Endothelial cell of umbilical vein (primary cell): ENCODE data around the gene PTPRU. TPM values are rescaled to one million over a fixed set of nuclear protein-coding genes. Genes with fewer than 3 reads are reported as not detected.

ENCODE experiments used
- BruUV-seq: library from RNA; stranded (reverse); fragments of 400-500 nt; replicated peaks from 2 replicates; lab custom pipeline; 2021; lab: Mats Ljungman, UMichigan
- CTCF ChIA-PET: fragments of 300-600, 350-600 bp; sonication (Branson Sonifier 250); formaldehyde crosslinking; loops from one replicate; lab custom pipeline; 2021; ENCODE audit warnings: antibody characterized with exemption, inconsistent platforms; lab: Charles Lee
- POLR2A ChIA-PET: fragments of 300-600, 350-600 bp; sonication (Branson Sonifier 250); formaldehyde crosslinking; loops from one replicate; lab custom pipeline; 2021; ENCODE audit warnings: antibody characterized with exemption, inconsistent platforms; lab: Charles Lee
- DNase-seq: peaks from one replicate; pipeline ENCODE4 v3.0.0-alpha.2; 2011; ENCODE audit warnings: low read depth, low spot score
- FAIRE-seq: peaks from 2 replicates; lab custom pipeline; 2011; peaks lifted over from hg19 to GRCh38; lab: Jason Lieb, UNC
- H2AFZ ChIP-seq: 2 replicates; pipeline ENCODE4 v1.6.0; 2012; ENCODE audit warnings: low read depth, low read length, control low read depth, inconsistent platforms
- H3K27ac ChIP-seq: 2 replicates; pipeline ENCODE4 v1.5.1; 2011; ENCODE audit warnings: low read depth, mild to moderate bottlenecking, control low read depth, low read length, moderate library complexity; ENCODE audit not compliant: insufficient read depth
- H3K27me3 ChIP-seq, 2 experiments: 2 replicates each; pipeline versions ENCODE4 v1.6.0 to v1.6.1; 2011; ENCODE audit warnings: low read length in 2 of 2, mixed read lengths in 1 of 2; ENCODE audit not compliant: control insufficient read depth in 2 of 2, insufficient read depth in 2 of 2
- H3K36me3 ChIP-seq, 2 experiments: 2 replicates in 1 of 2; 3 replicates in 1 of 2; pipeline ENCODE4 v1.5.1; 2011; ENCODE audit warnings: low read length in 2 of 2, mild to moderate bottlenecking in 1 of 2, moderate library complexity in 1 of 2; ENCODE audit not compliant: control insufficient read depth in 2 of 2, insufficient read depth in 2 of 2; ENCODE audit errors: extremely low read depth in 1 of 2
- H3K4me1 ChIP-seq: 3 replicates; pipeline ENCODE4 v1.5.1; 2011; ENCODE audit warnings: mild to moderate bottlenecking, low read length; ENCODE audit not compliant: control insufficient read depth, insufficient read depth; ENCODE audit errors: extremely low read depth
- H3K4me2 ChIP-seq: 2 replicates; pipeline ENCODE4 v1.6.1; 2011; ENCODE audit warnings: low read length, control low read depth, mixed read lengths; ENCODE audit not compliant: insufficient read depth
- H3K4me3 ChIP-seq, 3 experiments: fragments of 200-600 bp in 1 of 3; sonication (generic), shearing (Covaris generic) in 1 of 3; replicated peaks in 1 of 3; 2 replicates each; pipeline ENCODE4 v1.5.1; 2011 to 2016; ENCODE audit warnings: control low read depth in 3 of 3, low read length in 3 of 3, mild to moderate bottlenecking in 2 of 3, inconsistent platforms in 1 of 3, low read depth in 1 of 3, moderate library complexity in 1 of 3; ENCODE audit not compliant: insufficient read depth in 1 of 3
- H3K79me2 ChIP-seq: 2 replicates; pipeline ENCODE4 v1.6.0; 2012; ENCODE audit warnings: low read length, inconsistent platforms; ENCODE audit not compliant: control insufficient read depth, insufficient read depth
- H3K9ac ChIP-seq: replicated peaks from 2 replicates; pipeline ENCODE3; 2011; ENCODE audit warnings: low read length, control low read depth; ENCODE audit not compliant: insufficient read depth; ENCODE audit errors: extremely low read depth
- H3K9me1 ChIP-seq: replicated peaks from 3 replicates; pipeline ENCODE4 v1.6.0; 2011; ENCODE audit warnings: mild to moderate bottlenecking, low read length; ENCODE audit not compliant: control insufficient read depth, insufficient read depth; ENCODE audit errors: extremely low read depth
- H3K9me3 ChIP-seq: replicated peaks from 2 replicates; pipeline ENCODE4 v1.5.1; 2012; ENCODE audit warnings: low read length, inconsistent platforms; ENCODE audit not compliant: control insufficient read depth, insufficient read depth
- H4K20me1 ChIP-seq: replicated peaks from 2 replicates; pipeline ENCODE3; 2011; ENCODE audit warnings: mild to moderate bottlenecking, low read length; ENCODE audit not compliant: control insufficient read depth, insufficient read depth; ENCODE audit errors: extremely low read depth
- CTCF ChIP-seq, 2 donors: IDR thresholded peaks; 1 replicate in 1 of 2; 2 replicates in 1 of 2; pipeline ENCODE4 v1.5.1; 2011; ENCODE audit warnings: low read length in 2 of 2, mild to moderate bottlenecking in 2 of 2, moderate library complexity in 2 of 2, control low read depth in 1 of 2, inconsistent platforms in 1 of 2, low read depth in 1 of 2; ENCODE audit not compliant: insufficient read depth in 1 of 2; ENCODE audit errors: extremely low read depth in 1 of 2
- EZH2 ChIP-seq: IDR thresholded peaks from 2 replicates; pipeline ENCODE4 v1.6.1; 2012; ENCODE audit warnings: borderline replicate concordance, low read depth, mild to moderate bottlenecking, moderate library complexity, low read length, inconsistent platforms; ENCODE audit not compliant: severe bottlenecking
- FOS ChIP-seq: IDR thresholded peaks from 2 replicates; pipeline ENCODE4 v1.6.1; 2011; ENCODE audit warnings: mild to moderate bottlenecking, low read length, moderate library complexity, borderline replicate concordance; ENCODE audit not compliant: insufficient read depth
- GATA2 ChIP-seq: IDR thresholded peaks from 2 replicates; pipeline ENCODE4 v1.7.0; 2011; ENCODE audit warnings: low read depth, mild to moderate bottlenecking, moderate library complexity, mixed read lengths, low read length; ENCODE audit not compliant: insufficient read length, insufficient read depth
- JUN ChIP-seq: IDR thresholded peaks from 2 replicates; pipeline ENCODE4 v1.6.1; 2011; ENCODE audit warnings: borderline replicate concordance, low read depth; ENCODE audit not compliant: insufficient read length, insufficient read depth
- MAX ChIP-seq: IDR thresholded peaks from 2 replicates; pipeline ENCODE4 v1.6.1; 2011; ENCODE audit not compliant: insufficient read depth, insufficient read length
- MYC ChIP-seq: IDR thresholded peaks from one replicate; pipeline ENCODE4 v1.6.1; 2011; ENCODE audit warnings: mild to moderate bottlenecking, low read depth, low read length
- POLR2A ChIP-seq: IDR thresholded peaks from 2 replicates; pipeline ENCODE4 v1.6.1; 2012; ENCODE audit warnings: low read depth, mild to moderate bottlenecking, control low read depth, low read length
- POLR2AphosphoS5 ChIP-seq: IDR thresholded peaks from 2 replicates; pipeline ENCODE4 v1.6.1; 2012; ENCODE audit warnings: low read depth, mild to moderate bottlenecking, control low read depth, low read length, moderate library complexity; ENCODE audit not compliant: insufficient read depth
- dilution Hi-C: fragments of 300-500 bp; cut with MboI; formaldehyde crosslinking; loops from one replicate; pipeline ENCODE4 v1.15.0; 2019; ENCODE audit warnings: low sequenced_read_pairs; ENCODE audit not compliant: extremely low pct_ligation_motif_present
- intact Hi-C: fragments of 100-400 bp; cut with micrococcal nuclease; formaldehyde crosslinking; loops from one replicate; pipeline ENCODE4 v1.10.0; 2022
- polyA plus RNA-seq, 4 experiments: library from polyadenylated mRNA; depleted of rRNA in 3 of 4; stranded (reverse) in 3 of 4; unstranded in 1 of 4; fragments of >200 nt; gene quantifications; 2 replicates each; pipeline versions ENCODE4 v1.2.1 to v1.2.3, GENCODE V29; 2011 to 2012; ENCODE audit warnings: missing spikeins in 1 of 4
- total RNA-seq: library from RNA; stranded (reverse); gene quantifications from 2 replicates; pipeline ENCODE4 v1.2.3, GENCODE V29; 2021

Gene PTPRU
- total and polyA plus RNA-seq, 2 donors (not counting 3 experiments of a cell fraction or from before 2014, with no cell fraction given), result 0.58 to 2.6 TPM

GRCh38 chr1:29210278-29211085 is 25.8 kb upstream of the PTPRU start:
- Histone ChIP-seq H3K4me1 (peaks cover 6% of the 10 kb centered on the region), H3K9ac (no peak overlapping the region), H3K36me3 (peaks cover 0 to 5% of the 10 kb centered on the region in 2 experiments), H3K79me2 (no peaks in the 10 kb centered on the region), H3K4me2 (no peak overlapping the region), H3K9me1 (no peaks in the 10 kb centered on the region), H3K9me3 (no peaks in the 10 kb centered on the region), H2AFZ (no peak overlapping the region), H3K27me3 (no peaks in the 10 kb centered on the region), H3K4me3 (no peak overlapping the region), H3K27ac (no peak overlapping the region), H4K20me1 (no peaks in the 10 kb centered on the region)
- CTCF ChIA-PET, result interaction anchor here (1.0 kb wide), 1 partner anchor 8 kb away, joined by 5 read pairs; no protein-coding TSS in a partner anchor
- peak; percentile 93 for FAIRE-seq
- intact Hi-C loops (no loop called here), dilution Hi-C loops (no loop called here)
- peak; percentile 55 for DNase-seq
- no TSS peak for BruUV-seq
- TF ChIP-seq MAX (no peak), POLR2A (no peak), FOS (no peak), CTCF (IDR thresholded peaks at IDR 0.05; ENCODE audit: extremely low read depth in 1 of 2, insufficient read depth in 1 of 2, low read depth in 1 of 2, low read length in 2 of 2) (no peak), MYC (no peak), POLR2AphosphoS5 (no peak), JUN (no peak), EZH2 (no peak), GATA2 (no peak)
- POLR2A ChIA-PET, result interaction anchor here (0.6 kb wide), 1 partner anchor 77 kb away, joined by 5 read pairs; no protein-coding TSS in a partner anchor
